ENCODE data around the gene CCND1. TPM values are rescaled to one million over a fixed set of nuclear protein-coding genes. Genes with fewer than 3 reads are reported as not detected.
A peak's percentile ranks its signal among the peaks of the same experiment; 100 is the strongest.

The CCND1 gene
- total and polyA plus RNA-seq, 10 of the 15 experiments (the other 5 are each of a cell fraction or from before 2014, with no cell fraction given): 0.09 to 6.6 (median 0.59) TPM; not detected in 2

GRCh38 chr11:69670158-69670845, 29.3 kb downstream of the CCND1 start (continued):
- TF ChIP-seq GATAD2B (conservative IDR thresholded peaks at IDR 0.05; ENCODE audit: low read depth): 0 out of 2 replicates have a peak, but pooled peaks have one; percentile 33
- peak; percentile 50 for TF ChIP-seq RAD21 (IDR thresholded peaks at IDR 0.05; ENCODE audit: insufficient read depth, low read depth, low read length)

DNA sequence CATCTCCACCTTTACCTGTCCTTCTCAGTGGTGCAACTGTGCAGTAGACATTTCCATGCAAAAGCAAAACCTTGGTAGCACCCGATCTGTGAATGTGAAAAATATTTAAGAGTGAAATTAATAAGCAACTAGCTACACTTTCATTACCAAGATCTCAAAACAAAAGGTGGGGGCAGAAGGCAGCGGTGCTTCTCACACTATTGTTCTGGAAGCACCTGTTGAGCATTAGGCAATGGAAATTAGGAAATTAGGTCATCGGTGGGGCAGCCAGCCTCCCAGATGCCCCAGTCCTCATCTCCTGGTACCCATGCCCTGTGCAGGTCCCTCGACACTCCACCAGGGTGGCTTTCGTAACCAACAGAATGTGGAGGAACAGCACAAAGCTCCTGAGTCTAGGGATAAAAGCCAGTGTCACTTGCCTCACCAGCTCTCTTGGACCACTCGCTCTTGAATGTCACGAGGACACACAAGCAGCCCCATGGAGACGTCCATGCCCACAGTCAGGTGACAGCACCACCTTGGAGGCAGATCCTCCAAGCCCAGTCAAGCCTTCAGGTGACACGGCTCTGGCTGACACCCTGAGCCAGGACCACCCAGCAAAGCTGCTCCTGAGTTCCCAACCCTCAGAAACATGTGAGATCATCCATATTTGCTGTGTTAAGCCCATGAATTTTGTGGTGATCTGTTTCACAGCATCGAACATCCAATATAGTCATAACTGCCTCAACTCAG, 30.9 kb downstream of the CCND1 start:
- Histone ChIP-seq H3K9me3 (replicated peaks; ENCODE audit: control insufficient read depth, insufficient read depth, low read length) (no peaks in the 10 kb centered on the region), H2AFZ (ENCODE audit: control insufficient read depth, low read depth, low read length) (no peak overlapping the region), H3K4me1 (ENCODE audit: control insufficient read depth, insufficient read depth, low read length) (no peaks in the 10 kb centered on the region; the same call in 1 of the 2 replicates), H3K79me2 (ENCODE audit: control insufficient read depth, insufficient read depth, low read length) (peaks cover 16% of the 10 kb centered on the region), H3K27me3 (replicated peaks in 1 of 2; ENCODE audit: control insufficient read depth in 2 of 2, insufficient read depth in 2 of 2, low read length in 1 of 2) (no peaks in the 10 kb centered on the region), H4K20me1 (ENCODE audit: control insufficient read depth, insufficient read depth) (no peaks in the 10 kb centered on the region), H3K36me3 (ENCODE audit: control insufficient read depth in 2 of 2, insufficient read depth in 2 of 2, low read length in 1 of 2) (peaks cover 4 to 14% of the 10 kb centered on the region in 2 experiments), H3K4me3 (no peak overlapping the region), H3K9ac (ENCODE audit: control insufficient read depth, insufficient read depth, low read length) (no peak overlapping the region), H3K4me2 (ENCODE audit: control insufficient read depth, insufficient read depth) (no peak overlapping the region), H3K27ac (ENCODE audit: control insufficient read depth, insufficient read depth) (no peak overlapping the region)
- DNase-seq (ENCODE audit: low read depth, low spot score): no peak
- RAD21 ChIA-PET (ENCODE audit: unreplicated experiment): interaction anchor here (2.9 kb wide), 2 partner anchors 541 to 570 kb away, joined by 9 to 16 read pairs; no protein-coding TSS in a partner anchor
- in situ Hi-C loops (cut with MboI): no loop called here
- FAIRE-seq: no peak
- ATAC-seq: no peak
- SMC1A ChIA-PET (ENCODE audit: uncharacterized antibody, unreplicated experiment): interaction anchor here (0.8 to 2.1 kb wide), 4 partner anchors 11 to 506 kb away, joined by 3 to 6 read pairs (median 4); no protein-coding TSS in a partner anchor
- intact Hi-C loops (cut with micrococcal nuclease; ENCODE audit: unreplicated experiment): loop anchor here (5.0 kb wide), 1 partner anchor 570 kb away; no protein-coding TSS in a partner anchor
- CTCF ChIA-PET: interaction anchor here (0.6 to 3.1 kb wide), 7 partner anchors 12 to 570 kb away, joined by 3 to 31 read pairs (median 5); no protein-coding TSS in a partner anchor
- POLR2A ChIA-PET: no interaction called here
- no TSS peak for BruUV-seq (replicated peaks)
- WGBS (ENCODE audit: insufficient coverage, insufficient replicate concordance, low lambda C conversion rate, missing lambda C conversion rate): 87% methylated on average over 10 of the region's 10 CpGs
- TF ChIP-seq GABPA (IDR thresholded peaks at IDR 0.05; ENCODE audit: low read depth) (no peak), SUPT20H (IDR thresholded peaks at IDR 0.05; ENCODE audit: borderline replicate concordance, control insufficient read depth, low read depth, low read length) (no peak), BRCA1 (IDR thresholded peaks at IDR 0.05; ENCODE audit: low read depth, low read length) (no peak), IRF5 (IDR thresholded peaks at IDR 0.05; ENCODE audit: borderline replicate concordance) (no peak), PBX3 (IDR thresholded peaks at IDR 0.05; ENCODE audit: insufficient replicate concordance, low read depth, low read length) (no peak), FOS (IDR thresholded peaks at IDR 0.05; ENCODE audit: borderline replicate concordance, extremely low read depth, insufficient read length) (no peak), MLLT1 (IDR thresholded peaks at IDR 0.05) (no peak)
- TF ChIP-seq, protein P1, sequence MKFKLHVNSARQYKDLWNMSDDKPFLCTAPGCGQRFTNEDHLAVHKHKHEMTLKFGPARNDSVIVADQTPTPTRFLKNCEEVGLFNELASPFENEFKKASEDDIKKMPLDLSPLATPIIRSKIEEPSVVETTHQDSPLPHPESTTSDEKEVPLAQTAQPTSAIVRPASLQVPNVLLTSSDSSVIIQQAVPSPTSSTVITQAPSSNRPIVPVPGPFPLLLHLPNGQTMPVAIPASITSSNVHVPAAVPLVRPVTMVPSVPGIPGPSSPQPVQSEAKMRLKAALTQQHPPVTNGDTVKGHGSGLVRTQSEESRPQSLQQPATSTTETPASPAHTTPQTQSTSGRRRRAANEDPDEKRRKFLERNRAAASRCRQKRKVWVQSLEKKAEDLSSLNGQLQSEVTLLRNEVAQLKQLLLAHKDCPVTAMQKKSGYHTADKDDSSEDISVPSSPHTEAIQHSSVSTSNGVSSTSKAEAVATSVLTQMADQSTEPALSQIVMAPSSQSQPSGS (IDR thresholded peaks at IDR 0.05; ENCODE audit: low read length): no peak
- TF ChIP-seq, protein P2, sequence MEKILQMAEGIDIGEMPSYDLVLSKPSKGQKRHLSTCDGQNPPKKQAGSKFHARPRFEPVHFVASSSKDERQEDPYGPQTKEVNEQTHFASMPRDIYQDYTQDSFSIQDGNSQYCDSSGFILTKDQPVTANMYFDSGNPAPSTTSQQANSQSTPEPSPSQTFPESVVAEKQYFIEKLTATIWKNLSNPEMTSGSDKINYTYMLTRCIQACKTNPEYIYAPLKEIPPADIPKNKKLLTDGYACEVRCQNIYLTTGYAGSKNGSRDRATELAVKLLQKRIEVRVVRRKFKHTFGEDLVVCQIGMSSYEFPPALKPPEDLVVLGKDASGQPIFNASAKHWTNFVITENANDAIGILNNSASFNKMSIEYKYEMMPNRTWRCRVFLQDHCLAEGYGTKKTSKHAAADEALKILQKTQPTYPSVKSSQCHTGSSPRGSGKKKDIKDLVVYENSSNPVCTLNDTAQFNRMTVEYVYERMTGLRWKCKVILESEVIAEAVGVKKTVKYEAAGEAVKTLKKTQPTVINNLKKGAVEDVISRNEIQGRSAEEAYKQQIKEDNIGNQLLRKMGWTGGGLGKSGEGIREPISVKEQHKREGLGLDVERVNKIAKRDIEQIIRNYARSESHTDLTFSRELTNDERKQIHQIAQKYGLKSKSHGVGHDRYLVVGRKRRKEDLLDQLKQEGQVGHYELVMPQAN (conservative IDR thresholded peaks at IDR 0.05): no peak
